Right lobe of liver (tissue), 4 donors: ENCODE results near the gene COL6A1.

ENCODE experiments used
- POLR2A ChIP-seq: fragments of 450-650 bp; IDR thresholded peaks from one replicate; pipeline ENCODE4 v1.6.1; 2017; ENCODE audit warnings: antibody characterized with exemption, mild to moderate bottlenecking
- TF ChIP-seq, protein P1 (sequence below), 4 donors: fragments of 200-600 bp in 3 of 4; fragments of 450-650 bp in 1 of 4; IDR thresholded peaks; one replicate each; pipeline versions ENCODE4 v1.5.1 to v1.8.0; 2016 to 2022; ENCODE audit warnings: antibody characterized with exemption in 4 of 4, mild to moderate bottlenecking in 2 of 4
- donor health status: DM: no; HTN: no; CAD: no.
- donor health status: DM: no; HTN: no; CAD: no.
- donor health status: DM: no; HTN: yes; CAD: no.

GRCh38 chr21:45993210-45994085 lies 11.9 kb downstream of the COL6A1 start:
- TF ChIP-seq, protein P1, sequence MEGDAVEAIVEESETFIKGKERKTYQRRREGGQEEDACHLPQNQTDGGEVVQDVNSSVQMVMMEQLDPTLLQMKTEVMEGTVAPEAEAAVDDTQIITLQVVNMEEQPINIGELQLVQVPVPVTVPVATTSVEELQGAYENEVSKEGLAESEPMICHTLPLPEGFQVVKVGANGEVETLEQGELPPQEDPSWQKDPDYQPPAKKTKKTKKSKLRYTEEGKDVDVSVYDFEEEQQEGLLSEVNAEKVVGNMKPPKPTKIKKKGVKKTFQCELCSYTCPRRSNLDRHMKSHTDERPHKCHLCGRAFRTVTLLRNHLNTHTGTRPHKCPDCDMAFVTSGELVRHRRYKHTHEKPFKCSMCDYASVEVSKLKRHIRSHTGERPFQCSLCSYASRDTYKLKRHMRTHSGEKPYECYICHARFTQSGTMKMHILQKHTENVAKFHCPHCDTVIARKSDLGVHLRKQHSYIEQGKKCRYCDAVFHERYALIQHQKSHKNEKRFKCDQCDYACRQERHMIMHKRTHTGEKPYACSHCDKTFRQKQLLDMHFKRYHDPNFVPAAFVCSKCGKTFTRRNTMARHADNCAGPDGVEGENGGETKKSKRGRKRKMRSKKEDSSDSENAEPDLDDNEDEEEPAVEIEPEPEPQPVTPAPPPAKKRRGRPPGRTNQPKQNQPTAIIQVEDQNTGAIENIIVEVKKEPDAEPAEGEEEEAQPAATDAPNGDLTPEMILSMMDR (IDR thresholded peaks at IDR 0.05): no peak
- no peak for TF ChIP-seq POLR2A
